ENCODE measurements around the gene C2CD2.
"Not testable (repeated sequence)": the region's sequence is repeated elsewhere in the genome, so short reads cannot be mapped to it uniquely, and the experiment has no call there.

C2CD2 gene

DNA sequence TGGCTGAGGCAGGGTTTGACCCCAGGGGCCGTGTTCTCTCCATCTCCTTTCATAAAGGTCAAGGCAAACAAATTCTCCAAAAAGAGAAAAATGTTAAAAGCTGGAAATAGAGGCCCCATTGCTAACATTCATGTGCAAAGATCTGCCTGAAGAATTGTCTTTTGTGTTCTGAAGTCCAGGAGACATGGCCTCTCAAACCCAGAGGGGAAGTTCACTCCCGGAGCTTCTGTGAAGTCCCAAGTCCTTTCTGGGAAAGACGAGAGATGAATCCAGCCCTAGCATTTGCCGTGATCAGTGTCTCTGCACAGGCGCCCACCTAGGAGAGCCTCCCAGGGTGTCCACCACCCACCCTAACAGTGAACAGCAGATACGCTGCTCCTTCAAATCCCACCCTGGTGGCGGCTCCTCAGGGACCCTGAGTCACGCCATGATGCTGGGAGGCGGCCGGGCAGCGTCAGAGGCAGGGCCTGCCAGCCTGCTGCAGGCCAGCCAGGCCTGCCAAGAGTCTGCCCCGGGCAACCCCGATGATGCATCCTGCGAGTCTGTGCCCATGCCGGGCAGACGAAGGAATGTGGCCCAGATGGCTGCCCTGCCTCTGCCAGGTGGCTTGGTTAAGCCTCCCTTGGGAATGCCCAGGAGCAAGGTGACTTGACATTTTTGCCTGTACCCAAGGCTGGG, 5.2 kb upstream of the C2CD2 start:
- DNase-seq (ENCODE audit: low read depth in 2 of 2, low spot score in 1 of 2) = no peak

DNA sequence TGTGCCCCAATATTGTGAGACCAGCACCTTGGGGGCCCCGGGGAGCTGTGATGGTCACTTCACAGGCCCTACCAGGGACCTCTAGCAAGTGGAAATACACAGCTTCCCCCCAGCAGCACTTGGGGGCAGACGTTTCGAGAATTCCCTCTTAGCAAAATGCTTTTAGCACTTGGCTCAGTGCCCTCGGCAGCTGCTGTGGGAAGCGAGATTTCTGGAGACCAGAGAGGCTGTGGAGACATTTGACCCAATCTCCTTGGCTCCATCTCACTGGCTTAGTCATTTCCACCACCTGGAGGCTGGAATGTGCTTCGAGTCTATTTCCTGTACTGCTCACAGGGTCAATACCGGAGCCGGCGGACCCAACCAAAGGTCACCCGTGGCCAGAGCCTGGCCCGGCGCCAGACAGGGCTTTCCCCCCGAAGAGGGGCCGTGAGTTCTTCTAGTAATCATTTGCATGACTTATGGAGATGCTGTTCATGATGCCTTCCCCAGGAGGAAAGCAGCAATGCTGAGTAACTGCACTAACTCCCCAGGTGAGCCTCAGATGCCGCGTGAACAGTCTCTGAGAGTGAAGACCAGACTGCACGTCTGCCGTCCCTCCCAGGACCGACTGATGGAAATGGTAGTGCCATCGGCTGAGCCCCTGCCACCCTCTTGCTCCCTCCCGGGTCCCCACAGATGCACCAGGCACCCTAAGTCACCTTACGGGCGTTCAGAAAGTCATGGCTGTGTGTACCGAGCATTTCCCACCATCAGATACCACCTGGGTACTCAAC, 4.4 kb upstream of the C2CD2 start:
- no peak for DNase-seq (ENCODE audit: low read depth in 2 of 2, low spot score in 1 of 2)

DNA sequence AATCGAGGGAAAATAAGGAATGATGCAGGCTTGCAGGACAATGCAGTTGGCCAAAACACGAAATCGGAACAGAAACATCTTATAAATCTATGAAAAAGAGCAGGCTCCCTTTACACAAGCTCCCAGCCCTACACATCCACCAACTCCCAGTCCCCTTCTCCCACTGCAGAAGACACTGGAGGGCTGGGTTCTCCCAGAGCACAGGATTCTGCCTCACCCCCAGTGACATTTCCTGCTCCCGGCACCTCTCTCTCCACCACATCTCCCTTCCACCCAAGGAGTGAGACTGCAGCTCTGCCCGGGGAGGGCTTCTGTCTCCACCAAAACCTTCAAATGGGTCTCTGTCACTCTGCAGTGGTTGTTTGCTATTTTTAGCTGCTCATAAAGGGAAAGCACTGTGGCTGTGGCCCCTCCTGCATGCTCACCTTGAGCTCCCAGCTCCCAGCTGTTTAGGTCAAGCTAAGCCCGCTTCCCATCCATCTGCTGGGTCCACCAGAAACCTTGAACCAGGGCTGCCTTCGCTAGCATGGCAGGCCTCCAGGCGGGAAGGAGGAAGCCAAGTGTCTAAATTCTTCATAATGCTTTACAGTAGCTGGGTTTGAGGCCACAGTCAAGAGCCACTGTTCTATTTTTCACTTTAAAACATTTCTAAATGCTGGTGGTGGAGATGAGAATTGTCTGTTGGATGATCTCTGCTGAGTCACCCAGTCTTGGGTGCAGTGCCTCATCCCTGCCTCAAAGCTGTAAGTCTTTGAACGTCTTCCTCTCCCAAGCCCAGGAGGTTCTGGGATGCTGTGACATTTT, 3.3 kb upstream of the C2CD2 start:
- DNase-seq (ENCODE audit: low read depth in 2 of 2, low spot score in 1 of 2) = no peak

DNA sequence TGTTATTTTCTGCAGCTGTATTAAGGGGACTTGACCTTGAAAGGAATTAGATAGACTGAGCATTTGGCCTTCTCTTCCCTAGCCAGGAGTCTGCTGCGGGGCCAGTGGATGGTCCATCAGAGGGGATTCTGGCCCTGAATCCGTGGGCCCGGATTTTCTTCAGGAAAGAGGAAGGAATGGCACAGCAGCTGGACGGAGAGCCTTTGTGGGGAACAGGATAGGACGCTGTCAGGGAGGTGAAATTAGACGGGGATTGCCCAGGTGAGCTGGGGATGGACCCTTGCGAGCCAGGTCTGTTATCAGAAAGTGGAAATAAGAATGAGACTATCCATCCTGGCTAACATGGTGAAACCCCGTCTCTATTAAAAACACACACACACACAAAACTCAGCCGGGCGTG, 1.7 kb upstream of the C2CD2 start:
- no peak for DNase-seq (ENCODE audit: low read depth in 2 of 2, low spot score in 1 of 2)

DNA sequence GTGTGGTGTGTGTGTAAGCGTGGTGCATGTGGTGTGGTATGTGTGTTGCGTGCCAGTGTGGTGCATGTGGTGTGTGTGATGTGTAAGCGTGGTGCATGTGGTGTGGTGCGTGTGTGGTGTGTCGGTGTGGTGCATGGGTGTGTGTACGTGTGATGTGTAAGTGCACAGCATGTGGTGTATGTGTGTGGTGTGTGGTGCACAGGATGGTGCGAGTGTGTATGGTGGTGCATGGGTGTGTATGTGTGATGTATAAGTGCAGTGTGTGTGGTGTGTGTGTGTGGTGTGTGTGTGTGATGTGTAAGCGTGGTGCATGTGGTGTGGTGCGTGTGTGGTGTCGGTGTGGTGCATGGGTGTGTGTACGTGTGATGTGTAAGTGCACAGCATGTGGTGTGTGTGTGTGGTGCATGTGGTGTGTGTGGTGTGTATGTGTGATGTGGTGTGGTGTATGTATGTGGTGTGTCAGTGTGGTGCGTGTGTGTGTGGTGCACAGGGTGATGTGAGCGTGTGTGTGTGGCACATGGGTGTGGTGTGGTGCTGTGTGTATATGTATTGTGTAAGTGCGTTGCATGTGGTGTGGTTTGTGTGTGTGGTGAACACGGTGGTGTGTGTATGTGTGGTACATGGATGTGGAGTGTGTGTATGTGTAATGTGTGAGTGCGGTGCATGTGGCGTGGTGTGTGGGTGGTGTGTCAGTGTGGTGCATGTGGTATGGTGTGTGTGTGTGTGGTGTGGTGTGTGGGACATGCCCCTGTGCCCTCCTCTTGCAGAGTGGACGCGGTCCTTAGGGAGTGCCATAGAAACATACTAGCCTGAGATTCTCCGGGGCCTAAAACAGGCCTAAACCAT, 1.1 kb upstream of the C2CD2 start:
- no peak for DNase-seq (ENCODE audit: low read depth in 2 of 2, low spot score in 1 of 2)

DNA sequence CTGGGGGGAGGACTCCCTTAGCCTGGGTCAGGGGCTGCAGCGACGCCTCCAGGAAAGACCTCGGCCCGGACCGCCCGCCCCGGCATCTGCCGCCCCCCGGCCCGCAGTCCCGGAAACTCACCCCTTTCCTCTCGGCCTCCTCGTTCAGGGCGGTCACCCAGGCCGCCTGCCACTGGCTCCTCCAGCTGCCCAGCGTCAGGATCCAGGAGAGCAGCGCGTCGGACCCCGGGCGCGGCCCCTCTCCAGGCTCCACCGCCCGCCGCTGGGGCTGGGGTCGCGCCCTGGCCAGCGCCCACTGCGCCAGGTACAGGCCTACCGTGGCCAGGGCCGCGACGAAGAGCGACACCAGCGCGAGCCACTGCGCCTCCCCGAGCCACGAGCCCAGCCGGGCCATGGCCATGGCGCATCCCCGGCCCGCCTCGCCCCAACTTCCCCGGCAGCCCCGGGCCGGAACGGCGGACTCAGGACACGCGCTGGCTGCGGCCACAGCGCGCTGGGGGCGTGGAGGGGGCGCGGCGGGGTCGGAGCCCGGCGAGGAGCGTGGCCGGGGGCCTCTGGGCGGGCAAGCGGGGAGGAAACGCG, 478 bp downstream of the C2CD2 start:
- DNase-seq (ENCODE audit: low read depth in 2 of 2, low spot score in 1 of 2) = no peak

DNA sequence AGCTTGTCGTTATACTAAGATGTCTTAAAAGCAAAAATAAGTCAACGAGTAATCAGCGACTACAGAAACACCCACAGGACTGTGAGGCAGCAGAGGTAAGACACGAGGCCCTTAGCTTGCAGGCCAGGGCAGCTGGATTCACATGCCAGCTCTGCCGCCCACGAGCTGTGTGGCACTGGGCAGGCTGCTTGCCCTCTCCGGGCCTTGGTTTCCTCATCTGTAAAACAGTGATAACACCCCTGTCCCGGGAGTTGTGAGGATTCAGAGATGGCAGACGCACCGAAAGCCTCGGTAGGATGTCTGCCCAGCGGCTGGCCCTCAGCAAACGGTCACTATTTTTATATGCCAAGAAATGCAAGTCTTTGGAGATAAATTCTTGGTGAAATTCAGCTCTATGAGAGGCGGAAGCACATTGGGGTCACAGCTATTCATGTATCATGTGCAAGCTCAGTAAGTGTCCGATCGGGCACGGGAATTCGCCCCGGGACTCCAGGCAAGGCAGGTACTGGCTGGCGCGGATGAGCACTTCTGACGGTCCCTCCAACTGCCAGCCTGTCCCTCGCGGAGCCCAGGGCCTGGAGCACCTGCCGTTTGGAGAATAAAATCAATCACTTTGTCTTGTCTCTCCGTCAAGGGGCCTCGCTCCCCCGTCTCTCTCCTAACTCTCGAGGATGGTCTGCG, 1.1 kb downstream of the C2CD2 start:
- DNase-seq (ENCODE audit: low read depth in 2 of 2, low spot score in 1 of 2) = no peak

DNA sequence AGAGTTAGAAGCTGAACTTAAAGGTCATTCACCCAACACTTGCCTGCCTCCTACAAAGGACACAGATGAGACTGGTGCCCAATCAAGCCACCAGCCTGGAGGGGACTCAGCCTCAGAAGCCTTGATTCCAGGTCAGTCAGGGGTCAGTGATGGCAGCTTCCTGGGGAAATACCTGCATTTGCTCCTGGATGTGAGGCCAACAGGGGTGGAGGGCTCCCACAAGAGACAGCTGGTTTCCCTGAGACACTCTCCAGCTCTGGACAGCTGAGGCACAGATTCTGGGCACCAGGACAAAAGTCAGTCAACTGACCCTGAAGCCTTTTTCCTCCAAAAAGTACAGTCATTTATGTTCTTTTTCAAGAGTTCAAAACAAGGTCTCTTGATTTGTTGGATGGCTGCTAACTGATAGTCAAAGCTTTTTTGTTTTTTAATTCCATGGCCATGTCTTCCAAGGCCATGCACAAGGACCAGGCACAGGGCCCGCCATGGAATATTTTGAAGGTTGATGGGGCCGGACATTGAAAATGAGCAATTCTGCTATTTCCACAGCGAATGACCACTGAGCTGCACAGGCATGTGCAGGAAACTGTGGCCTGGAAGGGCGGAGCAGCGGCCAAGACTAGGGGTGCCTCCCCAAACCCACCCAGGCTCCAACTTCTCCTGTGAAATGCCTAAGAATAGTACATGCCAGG, 1.8 kb downstream of the C2CD2 start:
- DNase-seq (ENCODE audit: low read depth in 2 of 2, low spot score in 1 of 2) = no peak

DNA sequence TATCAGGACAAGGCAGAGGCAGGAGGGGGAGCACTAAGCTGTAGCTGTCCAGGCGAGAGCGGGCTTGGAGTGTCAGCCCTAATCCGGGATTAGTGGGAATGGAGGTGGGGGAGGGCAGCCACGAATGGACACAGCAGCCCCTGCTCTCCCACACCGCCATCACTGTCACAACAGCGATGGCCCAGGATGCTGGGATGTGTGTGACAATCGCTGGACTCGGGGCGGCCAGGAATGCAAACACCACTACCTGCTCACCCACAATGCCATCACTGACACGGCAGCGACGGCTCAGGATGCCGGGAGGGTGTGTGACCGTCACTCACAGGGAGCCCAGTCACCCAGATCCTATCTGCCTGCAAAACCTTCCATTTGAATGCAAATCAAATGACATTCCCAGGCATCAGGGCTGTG, 2.9 kb downstream of the C2CD2 start:
- no peak for DNase-seq (ENCODE audit: low read depth in 2 of 2, low spot score in 1 of 2)

DNA sequence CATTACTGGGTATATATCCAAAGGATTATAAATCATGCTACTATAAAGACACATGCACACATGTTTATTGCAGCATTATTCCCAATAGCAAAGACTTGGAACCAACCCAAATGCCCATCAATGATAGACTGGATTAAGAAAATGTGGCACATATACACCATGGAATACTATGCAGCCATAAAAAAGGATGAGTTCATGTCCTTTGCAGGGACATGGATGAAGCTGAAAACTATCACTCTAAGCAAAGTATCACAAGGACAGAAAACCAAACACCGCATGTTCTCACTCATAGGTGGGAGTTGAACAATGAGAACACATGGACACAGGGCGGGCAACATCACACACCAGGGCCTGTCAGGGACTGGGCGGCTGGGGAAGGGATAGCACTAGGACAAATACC, 4.2 kb downstream of the C2CD2 start:
- not testable (repeated sequence) for DNase-seq (ENCODE audit: low read depth in 2 of 2, low spot score in 1 of 2)

DNA sequence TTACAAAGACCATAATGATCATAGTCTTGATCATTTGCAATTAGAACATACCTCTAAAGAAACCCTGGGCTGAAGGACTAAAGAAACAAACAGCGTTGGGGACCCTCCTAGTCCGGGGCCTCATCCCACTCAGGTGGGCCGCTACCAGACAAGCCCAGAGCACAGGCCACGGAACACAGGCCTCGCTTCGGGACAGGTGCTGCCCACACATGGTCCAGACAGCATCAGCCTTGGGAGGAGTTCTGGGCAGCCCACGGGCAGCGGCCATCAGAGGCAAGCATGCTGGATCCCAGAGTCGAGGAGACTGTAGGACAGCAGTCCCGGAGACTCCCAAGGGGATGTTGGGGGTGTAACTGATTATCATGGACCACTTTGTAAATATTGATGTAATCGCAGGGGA, 4.9 kb downstream of the C2CD2 start:
- no peak for DNase-seq (ENCODE audit: low read depth in 2 of 2, low spot score in 1 of 2)

DNA sequence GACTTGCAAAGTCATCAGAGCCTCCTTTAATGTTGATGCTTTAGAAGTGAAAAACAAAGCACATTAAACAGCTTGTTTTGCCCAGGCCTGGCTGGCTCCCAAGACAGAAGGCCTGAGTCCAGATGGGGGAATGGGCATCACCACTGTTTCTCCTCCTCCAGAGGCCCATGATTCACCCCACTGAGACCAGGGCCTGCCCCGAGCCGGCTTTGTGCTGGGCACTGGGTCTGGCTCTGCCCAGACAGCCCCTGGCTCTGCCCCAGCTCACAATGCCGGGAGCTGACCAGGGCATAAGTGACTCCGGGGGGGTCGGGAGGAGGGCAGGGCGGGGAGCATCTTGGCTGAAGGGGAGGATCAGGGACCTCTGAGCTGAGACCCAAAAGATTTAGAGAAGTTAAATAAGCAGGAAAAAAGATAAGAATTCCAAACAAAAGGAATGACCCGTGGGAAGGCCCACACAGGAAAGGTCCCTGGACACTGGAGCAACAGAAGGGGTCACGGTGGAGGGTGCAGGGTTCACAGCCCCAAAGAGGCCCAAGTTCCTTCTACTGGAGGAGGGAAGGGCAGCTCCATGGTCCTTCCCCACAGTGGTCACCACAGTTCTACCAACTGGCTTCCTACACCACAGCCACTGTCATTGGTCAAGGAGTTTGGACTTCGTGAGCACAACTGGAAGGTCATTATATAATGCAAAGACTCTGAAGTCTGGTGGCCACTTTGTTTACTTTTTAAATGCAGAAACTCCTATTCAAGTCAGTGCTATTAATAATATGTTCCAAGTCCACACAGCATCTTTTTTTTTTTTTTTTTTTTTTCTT, 5.5 kb downstream of the C2CD2 start:
- no peak for DNase-seq (ENCODE audit: low read depth in 2 of 2, low spot score in 1 of 2)

DNA sequence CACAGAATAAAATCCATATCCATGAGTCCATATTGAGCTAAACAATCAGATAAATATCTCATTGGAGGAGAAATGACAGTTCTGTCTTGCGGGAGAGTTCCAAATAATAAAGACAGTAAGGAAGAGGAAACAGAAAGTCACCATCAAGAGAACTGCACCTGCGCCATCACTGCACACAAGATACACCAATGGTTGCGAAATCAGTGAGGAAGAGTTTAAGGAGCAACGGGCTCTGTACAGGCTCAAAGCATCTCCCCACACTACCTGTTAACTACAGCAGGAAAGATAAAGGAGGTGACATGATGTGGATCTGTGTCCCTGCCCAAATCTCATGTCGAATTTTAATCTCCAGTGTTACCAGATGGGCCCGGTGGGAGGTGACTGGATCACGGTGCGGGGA, 7.8 kb downstream of the C2CD2 start:
- DNase-seq (ENCODE audit: low read depth in 2 of 2, low spot score in 1 of 2) = no peak

DNA sequence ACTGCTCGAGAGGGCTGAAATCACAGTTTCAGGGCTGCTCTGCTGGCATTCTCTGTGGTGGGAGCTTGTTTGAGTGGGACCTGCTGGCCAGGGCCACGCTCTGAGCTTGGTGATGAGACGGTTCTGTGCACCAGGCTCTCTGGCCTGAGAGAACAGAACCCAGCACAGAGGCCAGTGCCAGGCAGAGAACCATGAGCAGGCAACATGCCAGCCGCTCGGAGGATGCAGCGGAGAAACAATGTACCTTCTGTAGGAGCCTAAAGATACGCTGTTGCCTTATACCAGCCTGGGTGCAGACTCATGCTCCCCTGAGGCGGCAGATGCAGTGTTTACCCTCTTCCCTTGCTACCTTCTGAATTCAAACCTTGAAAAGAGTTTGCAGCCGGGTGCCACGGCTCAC, 10.0 kb downstream of the C2CD2 start:
- no peak for DNase-seq (ENCODE audit: low read depth in 2 of 2, low spot score in 1 of 2)

DNA sequence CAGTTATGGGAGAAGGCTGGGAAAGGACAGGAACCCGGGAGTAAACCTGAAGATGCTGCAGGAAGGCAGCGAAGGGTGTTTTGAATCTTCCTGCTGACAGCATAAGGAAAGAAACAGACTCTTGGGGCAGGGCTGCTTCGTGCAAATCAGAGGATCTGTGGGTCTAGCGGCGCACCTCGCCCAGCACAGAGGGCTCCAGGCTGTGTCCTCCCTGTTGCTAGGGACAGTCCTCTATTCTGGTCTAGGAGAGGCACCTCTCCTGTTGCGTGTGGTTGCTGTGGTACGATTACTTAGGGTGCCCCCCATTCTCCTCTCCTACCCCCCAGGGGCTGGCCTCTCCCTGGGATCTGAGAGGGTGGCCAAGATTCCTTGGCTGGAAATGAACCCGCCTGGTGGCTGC, 11.4 kb downstream of the C2CD2 start:
- no peak for DNase-seq (ENCODE audit: low read depth in 2 of 2, low spot score in 1 of 2)

DNA sequence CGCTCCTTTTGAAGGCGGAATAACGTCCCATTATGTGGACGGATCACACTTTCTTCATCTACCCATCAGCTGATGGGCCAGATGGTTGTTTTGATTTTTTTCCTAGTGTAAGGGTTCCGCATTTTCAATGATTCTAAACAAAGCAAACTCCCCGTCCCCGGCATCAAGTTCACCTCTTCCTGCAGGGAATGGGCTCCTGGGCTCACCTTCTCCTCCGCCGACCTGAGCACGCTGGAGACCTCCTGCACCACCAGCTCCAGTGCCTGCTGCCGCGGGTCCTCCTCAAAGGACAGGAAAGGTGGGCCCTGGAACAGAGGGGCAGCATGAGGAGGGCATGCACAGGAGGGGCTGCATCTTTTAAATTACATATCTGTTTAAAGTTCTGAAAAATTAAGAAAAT, 11.9 kb downstream of the C2CD2 start:
- no peak for DNase-seq (ENCODE audit: low read depth in 2 of 2, low spot score in 1 of 2)

DNA sequence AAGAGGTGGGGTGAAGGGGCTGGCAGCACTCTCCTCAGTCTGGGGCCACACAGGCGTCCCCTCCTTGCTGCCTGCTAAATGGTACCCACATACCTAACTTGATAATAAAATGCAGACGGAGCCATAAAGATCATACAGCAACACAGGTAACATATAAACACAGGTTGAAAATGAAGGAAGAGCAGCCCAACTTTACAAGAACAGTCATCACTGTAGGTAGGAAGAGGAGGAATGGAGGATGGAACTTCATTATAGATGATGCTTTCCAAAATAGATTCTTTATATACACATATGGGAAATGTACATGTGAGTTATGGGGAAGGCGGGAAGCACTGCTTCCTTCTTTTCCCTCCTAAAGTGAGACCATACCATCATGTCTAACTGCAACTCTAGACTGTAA, 13.4 kb downstream of the C2CD2 start:
- DNase-seq (ENCODE audit: low read depth in 2 of 2, low spot score in 1 of 2) = no peak

DNA sequence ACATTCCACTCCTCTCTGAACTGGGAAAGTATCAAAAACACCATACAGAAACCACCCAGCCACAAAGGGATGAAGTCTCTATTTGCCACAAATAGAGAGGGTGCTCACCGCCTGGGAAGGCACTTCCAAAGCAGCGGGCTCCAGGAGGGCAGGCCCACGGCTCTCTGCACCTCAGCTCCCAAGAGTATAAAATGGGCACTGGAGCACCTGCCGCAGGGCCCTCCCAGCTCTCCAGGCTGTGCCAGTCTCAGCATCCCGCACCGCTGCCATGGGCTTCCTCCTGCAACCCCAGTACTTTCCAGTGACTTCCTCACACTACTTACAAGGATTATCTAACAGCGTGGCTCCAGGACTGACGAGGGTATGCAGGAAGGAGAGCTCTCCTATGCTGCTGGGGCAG, 14.4 kb downstream of the C2CD2 start:
- DNase-seq (ENCODE audit: low read depth in 2 of 2, low spot score in 1 of 2) = no peak

Measured in stimulated activated CD8-positive, alpha-beta memory T cell treated with anti-CD3 and anti-CD28 coated beads, Interleukin-4, amount 100 ng/mL, for 1 hour (primary cell).